H1 (cell line): ENCODE data around the gene KIZ. TPM values are rescaled to one million over a fixed set of nuclear protein-coding genes. Genes with fewer than 3 reads are reported as not detected.

Experiments used
- CTCF ChIA-PET: fragments of 300-600 bp; sonication (Branson Sonifier 250); formaldehyde crosslinking; loops from one replicate; lab custom pipeline; 2021; ENCODE audit not compliant: partially characterized antibody; lab: Charles Lee
- POLR2A ChIA-PET: fragments of 300-600 bp; sonication (Branson Sonifier 250); formaldehyde crosslinking; loops from one replicate; lab custom pipeline; 2021; ENCODE audit warnings: inconsistent platforms; ENCODE audit not compliant: partially characterized antibody; lab: Charles Lee
- DNase-seq, 2 experiments: peaks; one replicate each; pipeline versions ENCODE4 v3.0.0 to v3.0.0-alpha.2; 2010 to 2022; ENCODE audit warnings: low spot score in 2 of 2, low read depth in 1 of 2, mixed read lengths in 1 of 2
- FAIRE-seq: peaks from 2 replicates; lab custom pipeline; 2011; peaks lifted over from hg19 to GRCh38; lab: Jason Lieb, UNC
- H2AFZ ChIP-seq: 2 replicates; pipeline ENCODE4 v1.8.1; 2012; ENCODE audit warnings: low read length, inconsistent platforms
- H2AK5ac ChIP-seq: 2 replicates; pipeline ENCODE4 v1.6.1; 2013; ENCODE audit warnings: low read depth, low read length
- H2BK120ac ChIP-seq: replicated peaks from 2 replicates; pipeline ENCODE3; 2013; ENCODE audit warnings: low read depth, low read length, inconsistent platforms
- H2BK12ac ChIP-seq: 2 replicates; pipeline ENCODE4 v1.6.1; 2013; ENCODE audit warnings: low read depth, low read length
- H2BK15ac ChIP-seq: 2 replicates; pipeline ENCODE4 v1.6.1; 2013; ENCODE audit warnings: low read length
- H2BK20ac ChIP-seq: 2 replicates; pipeline ENCODE4 v1.6.1; 2013; ENCODE audit warnings: low read length
- H2BK5ac ChIP-seq: 2 replicates; pipeline ENCODE4 v1.6.1; 2013; ENCODE audit warnings: low read depth, low read length
- H3K14ac ChIP-seq: 2 replicates; pipeline ENCODE4 v1.6.1; 2013; ENCODE audit warnings: inconsistent platforms; ENCODE audit not compliant: insufficient read length
- H3K18ac ChIP-seq: 2 replicates; pipeline ENCODE4 v1.6.1; 2013; ENCODE audit warnings: low read length; ENCODE audit errors: extremely low read depth
- H3K23ac ChIP-seq: 2 replicates; pipeline ENCODE4 v1.6.1; 2013; ENCODE audit warnings: inconsistent platforms; ENCODE audit not compliant: insufficient read length
- H3K23me2 ChIP-seq: 2 replicates; pipeline ENCODE4 v1.6.1; 2013; ENCODE audit warnings: low read depth, low read length
- H3K27ac ChIP-seq: 2 replicates; pipeline ENCODE4 v1.6.1; 2011; ENCODE audit warnings: low read depth, low read length, inconsistent platforms
- H3K27me3 ChIP-seq, 4 experiments: replicated peaks in 1 of 4; 1 replicate in 1 of 4; 2 replicates in 3 of 4; pipeline versions ENCODE4 v1.6.1 to v1.8.1; 2011 to 2013; ENCODE audit warnings: low read length in 3 of 4, mild to moderate bottlenecking in 3 of 4, inconsistent platforms in 2 of 4, mixed read lengths in 2 of 4, moderate library complexity in 1 of 4; ENCODE audit not compliant: control insufficient read depth in 3 of 4, insufficient read depth in 3 of 4; ENCODE audit errors: extremely low read depth in 1 of 4
- H3K36me3 ChIP-seq, 4 experiments: 2 replicates each; pipeline versions ENCODE4 v1.6.1 to v1.8.1; 2011 to 2013; ENCODE audit warnings: mild to moderate bottlenecking in 4 of 4, low read length in 3 of 4, moderate library complexity in 2 of 4, control low read depth in 1 of 4, inconsistent platforms in 1 of 4; ENCODE audit not compliant: insufficient read depth in 4 of 4, control insufficient read depth in 2 of 4
- H3K4ac ChIP-seq: replicated peaks from 2 replicates; pipeline ENCODE3; 2013; ENCODE audit warnings: low read length, low read depth, mixed read lengths, inconsistent platforms; ENCODE audit not compliant: insufficient read length
- H3K4me1 ChIP-seq, 4 experiments: replicated peaks in 1 of 4; 1 replicate in 1 of 4; 2 replicates in 3 of 4; pipeline versions ENCODE4 v1.6.1 to v1.8.1; 2011 to 2013; ENCODE audit warnings: low read length in 3 of 4, inconsistent platforms in 2 of 4, mixed read lengths in 1 of 4; ENCODE audit not compliant: insufficient read depth in 4 of 4, control insufficient read depth in 3 of 4
- H3K4me2 ChIP-seq, 2 experiments: 2 replicates each; pipeline versions ENCODE4 v1.6.1 to v1.8.1; 2011 to 2013; ENCODE audit warnings: low read depth in 2 of 2, low read length in 2 of 2, control low read depth in 1 of 2, inconsistent platforms in 1 of 2, mild to moderate bottlenecking in 1 of 2; ENCODE audit not compliant: insufficient read depth in 1 of 2
- H3K4me3 ChIP-seq, 4 experiments: fragments of 200-600, 300-600 bp in 1 of 4; sonication (generic), shearing (Covaris generic), sonication (Bioruptor Twin) in 1 of 4; 2 replicates each; pipeline versions ENCODE4 v1.5.1 to v1.8.1; 2011 to 2016; ENCODE audit warnings: low read length in 4 of 4, low read depth in 3 of 4, control low read depth in 2 of 4, inconsistent platforms in 2 of 4, mild to moderate bottlenecking in 2 of 4, mixed read lengths in 1 of 4, moderate library complexity in 1 of 4; ENCODE audit not compliant: insufficient read depth in 2 of 4; ENCODE audit errors: extremely low read depth in 1 of 4
- H3K56ac ChIP-seq: replicated peaks from 2 replicates; pipeline ENCODE3; 2013; ENCODE audit warnings: low read depth, mild to moderate bottlenecking, mixed read lengths, low read length, inconsistent platforms; ENCODE audit not compliant: insufficient read length
- H3K79me1 ChIP-seq: 2 replicates; pipeline ENCODE4 v1.6.1; 2013; ENCODE audit warnings: low read depth, low read length, control low read depth
- H3K79me2 ChIP-seq, 2 experiments: 2 replicates each; pipeline versions ENCODE4 v1.6.1 to v1.8.1; 2012 to 2013; ENCODE audit warnings: low read length in 2 of 2, mild to moderate bottlenecking in 2 of 2, inconsistent platforms in 1 of 2; ENCODE audit not compliant: insufficient read depth in 2 of 2, control insufficient read depth in 1 of 2
- H3K9ac ChIP-seq, 4 experiments: replicated peaks in 1 of 4; 1 replicate in 1 of 4; 2 replicates in 3 of 4; pipeline versions ENCODE4 v1.6.1 to v1.8.1; 2011 to 2013; ENCODE audit warnings: low read depth in 3 of 4, low read length in 3 of 4, control low read depth in 2 of 4, mild to moderate bottlenecking in 2 of 4, moderate library complexity in 2 of 4, inconsistent platforms in 1 of 4; ENCODE audit errors: extremely low read depth in 1 of 4
- H3K9me3 ChIP-seq, 2 experiments: 2 replicates each; pipeline versions ENCODE4 v1.6.1 to v1.8.1; 2012 to 2013; ENCODE audit warnings: mild to moderate bottlenecking in 2 of 2, moderate library complexity in 2 of 2, control low read depth in 1 of 2, inconsistent platforms in 1 of 2, low read depth in 1 of 2, low read length in 1 of 2, mixed read lengths in 1 of 2; ENCODE audit not compliant: insufficient read depth in 2 of 2
- H4K20me1 ChIP-seq, 2 experiments: replicated peaks in 1 of 2; 2 replicates each; pipeline versions ENCODE3 to v1.8.1; 2011 to 2013; ENCODE audit warnings: inconsistent platforms in 2 of 2, low read length in 2 of 2, mild to moderate bottlenecking in 1 of 2; ENCODE audit not compliant: insufficient read depth in 2 of 2, control insufficient read depth in 1 of 2
- H4K5ac ChIP-seq: 2 replicates; pipeline ENCODE4 v1.6.1; 2013; ENCODE audit warnings: low read length, low read depth, mixed read lengths, inconsistent platforms; ENCODE audit not compliant: insufficient read length
- H4K8ac ChIP-seq: 2 replicates; pipeline ENCODE4 v1.8.0; 2013; ENCODE audit warnings: mild to moderate bottlenecking, moderate library complexity, low read length, inconsistent platforms; ENCODE audit not compliant: insufficient read depth; ENCODE audit errors: extremely low read depth
- H4K91ac ChIP-seq: replicated peaks from 2 replicates; pipeline ENCODE3; 2013; ENCODE audit warnings: low read length, mixed read lengths, inconsistent platforms; ENCODE audit not compliant: insufficient read length
- CTBP2 ChIP-seq: IDR thresholded peaks from 2 replicates; pipeline ENCODE4 v1.7.0; 2011; ENCODE audit warnings: borderline replicate concordance, mild to moderate bottlenecking, moderate library complexity, mixed read lengths, low read length; ENCODE audit not compliant: insufficient read depth, insufficient read length
- SP4 ChIP-seq: IDR thresholded peaks from 2 replicates; pipeline ENCODE4 v1.6.1; 2012; ENCODE audit warnings: low read length, inconsistent platforms
- TAF7 ChIP-seq: optimal IDR thresholded peaks from 2 replicates; pipeline ENCODE3; 2011; ENCODE audit warnings: low read depth, mild to moderate bottlenecking, inconsistent platforms, low read length, moderate library complexity, borderline replicate concordance
- whole genome bisulfite sequencing, 2 experiments: shearing (Covaris generic) in 1 of 2; methylation state at CpG; one replicate each; pipeline versions ENCODE4 v1.1.6 to v1.1.7; 2013 to 2015; ENCODE audit warnings: low lambda C conversion rate in 2 of 2, mixed read lengths in 2 of 2, inconsistent platforms in 1 of 2, low coverage in 1 of 2, missing lambda C conversion rate in 1 of 2; ENCODE audit not compliant: insufficient replicate concordance in 2 of 2, insufficient coverage in 1 of 2, insufficient read length in 1 of 2; ENCODE audit errors: extremely low coverage in 1 of 2, missing lambda C conversion rate in 1 of 2; 5-methylcytosine and 5-hydroxymethylcytosine counted together
- polyA plus RNA-seq, 7 experiments: library from polyadenylated mRNA; depleted of rRNA in 3 of 7; stranded (reverse) in 5 of 7; unstranded in 2 of 7; fragments of >200 nt in 5 of 7; fragments of 200-250 nt in 2 of 7; gene quantifications; 1 replicate in 5 of 7; 2 replicates in 1 of 7; 4 replicates in 1 of 7; pipeline versions ENCODE4 v1.2.1 to v1.2.3, GENCODE V29; 2011 to 2013; ENCODE audit warnings: missing spikeins in 2 of 7, mixed read lengths in 2 of 7
- total RNA-seq: library from RNA; stranded (reverse); fragmentation: NEBNext Ultra II Directional; extraction: Animal tissue kit (Norgen Biotek cat#: 25700); gene quantifications from 2 replicates; pipeline ENCODE4 v1.2.1, GENCODE V29; 2021

The KIZ gene
- total and polyA plus RNA-seq, 2 of the 8 experiments (the other 6 are each of a cell fraction or from before 2014, with no cell fraction given) = 13.0 to 51.7 TPM

GRCh38 chr20:21113697-21114096 is 12.2 kb upstream of the KIZ start:
- no peak for DNase-seq
- no peak overlapping the region for H3K23ac ChIP-seq
- H3K36me3 ChIP-seq = no peaks in the 10 kb centered on the region
- FAIRE-seq = no peak
- H2BK20ac ChIP-seq = no peak overlapping the region
- H3K4me2 ChIP-seq = no peak overlapping the region
- H2BK5ac ChIP-seq = no peak overlapping the region
- H3K23me2 ChIP-seq = peaks cover 3% of the 10 kb centered on the region; the same call in 1 of the 2 replicates
- H3K79me1 ChIP-seq = no peaks in the 10 kb centered on the region
- H3K56ac ChIP-seq = no peak overlapping the region
- H4K5ac ChIP-seq = no peak overlapping the region
- ChIA-PET CTCF (interaction anchor here (0.9 to 1.5 kb wide), 2 partner anchors 21 to 67 kb away, joined by 3 to 6 read pairs; no protein-coding TSS in a partner anchor), POLR2A (interaction anchor here (1.9 to 3.0 kb wide), 2 partner anchors 9 to 12 kb away, joined by 5 to 9 read pairs; no protein-coding TSS in a partner anchor)
- H3K4ac ChIP-seq = no peak overlapping the region
- no peak overlapping the region for H2BK12ac ChIP-seq
- no peak overlapping the region for H3K18ac ChIP-seq
- H2BK15ac ChIP-seq = no peak overlapping the region
- no peak overlapping the region for H4K91ac ChIP-seq
- no peaks in the 10 kb centered on the region for H4K20me1 ChIP-seq
- no peak overlapping the region for H2AK5ac ChIP-seq
- H2AFZ ChIP-seq = no peak overlapping the region
- H2BK120ac ChIP-seq = no peak overlapping the region
- peaks cover 0 to 3% (median 1%) of the 10 kb centered on the region in 4 experiments; a peak in 4 of 7 replicates for H3K27me3 ChIP-seq
- no peak overlapping the region for H3K4me3 ChIP-seq
- no peaks in the 10 kb centered on the region for H3K9me3 ChIP-seq
- H3K79me2 ChIP-seq = no peaks in the 10 kb centered on the region
- H4K8ac ChIP-seq = no peak overlapping the region
- no peak overlapping the region for H3K27ac ChIP-seq
- WGBS, 2 experiments = 85% methylated on average over 4 of the region's 4 CpGs; no CpG with 5 or more reads in 1 of the 2 experiments
- no peak overlapping the region for H3K9ac ChIP-seq
- no peak overlapping the region for H3K14ac ChIP-seq
- no peaks in the 10 kb centered on the region for H3K4me1 ChIP-seq
- no peak for TF ChIP-seq TAF7
- no peak for TF ChIP-seq CTBP2
- no peak for TF ChIP-seq SP4
